ENCODE data around the gene MOSPD2.

The MOSPD2 gene

DNA sequence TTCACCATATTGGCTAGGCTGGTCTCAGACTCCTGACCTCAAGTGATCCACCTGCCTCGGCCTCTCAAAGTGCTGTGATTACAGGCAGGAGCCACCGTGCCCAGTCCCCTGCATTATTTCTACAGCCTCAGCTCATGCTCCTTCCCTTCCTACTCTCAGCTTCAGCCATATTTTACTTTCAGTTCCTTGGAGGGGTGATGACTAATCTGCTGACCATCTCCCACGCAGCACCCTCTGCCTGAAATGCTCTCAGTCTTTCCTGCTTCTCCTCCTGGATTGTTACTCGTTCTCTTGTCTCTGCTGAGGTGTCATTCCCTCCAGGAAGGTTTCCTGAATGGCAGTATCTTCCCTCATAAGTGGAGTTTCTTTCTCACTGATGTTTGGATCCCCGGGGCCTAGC lies 63.3 kb downstream of the MOSPD2 start:
- H3K9me2 ChIP-seq (replicated peaks; ENCODE audit: insufficient read depth, low read length) = no peaks in the 10 kb centered on the region
- DNase-seq = no peak
- H3K4me2 ChIP-seq (ENCODE audit: low read depth, low read length) = no peak overlapping the region
- no peak overlapping the region for H3K4me3 ChIP-seq (ENCODE audit: low read length)
- no peak overlapping the region for H3K9ac ChIP-seq (ENCODE audit: low read length)
- H3K36me3 ChIP-seq (replicated peaks; ENCODE audit: insufficient read depth, low read length) = no peaks in the 10 kb centered on the region
- no peaks in the 10 kb centered on the region for H3K4me1 ChIP-seq (ENCODE audit: low read length)
- TF ChIP-seq EZH2phosphoT487 (IDR thresholded peaks at IDR 0.05; ENCODE audit: low read length) (no peak), EZH2 (optimal IDR thresholded peaks at IDR 0.05; ENCODE audit: low read depth, low read length) (no peak)
- H3F3A ChIP-seq (ENCODE audit: insufficient read depth, low read length) = no peaks in the 10 kb centered on the region
- H3K27ac ChIP-seq (ENCODE audit: low read length) = no peak overlapping the region
- no peaks in the 10 kb centered on the region for H3K79me2 ChIP-seq (ENCODE audit: low read length)
- no peaks in the 10 kb centered on the region for H4K20me1 ChIP-seq (ENCODE audit: insufficient read depth, low read length)
- H3K27me3 ChIP-seq (replicated peaks; ENCODE audit: insufficient read depth, low read length) = no peaks in the 10 kb centered on the region
- no peaks in the 10 kb centered on the region for H3K9me3 ChIP-seq (replicated peaks; ENCODE audit: insufficient read depth, low read length)
- no peak overlapping the region for H2AFZ ChIP-seq (ENCODE audit: low read length)

- no peak overlapping the region for H3K9ac ChIP-seq (ENCODE audit: low read length)
- H3K9me3 ChIP-seq (replicated peaks; ENCODE audit: insufficient read depth, low read length) = no peaks in the 10 kb centered on the region
- H3K9me2 ChIP-seq (replicated peaks; ENCODE audit: insufficient read depth, low read length) = no peaks in the 10 kb centered on the region
- no peaks in the 10 kb centered on the region for H4K20me1 ChIP-seq (ENCODE audit: insufficient read depth, low read length)
- H2AFZ ChIP-seq (ENCODE audit: low read length) = no peak overlapping the region
- no peaks in the 10 kb centered on the region for H3K36me3 ChIP-seq (replicated peaks; ENCODE audit: insufficient read depth, low read length)
- no peak for TF ChIP-seq EZH2 (optimal IDR thresholded peaks at IDR 0.05; ENCODE audit: low read depth, low read length)
- TF ChIP-seq CTCF (IDR thresholded peaks at IDR 0.05; ENCODE audit: low read length) = no peak
- no peak for TF ChIP-seq EZH2phosphoT487 (IDR thresholded peaks at IDR 0.05; ENCODE audit: low read length)
- no peak overlapping the region for H3K4me3 ChIP-seq (ENCODE audit: low read length)
- H3K27ac ChIP-seq (ENCODE audit: low read length) = no peak overlapping the region
- H3K4me1 ChIP-seq (ENCODE audit: low read length) = no peaks in the 10 kb centered on the region
- no peak for DNase-seq
- no peaks in the 10 kb centered on the region for H3F3A ChIP-seq (ENCODE audit: insufficient read depth, low read length)
- H3K27me3 ChIP-seq (replicated peaks; ENCODE audit: insufficient read depth, low read length) = no peaks in the 10 kb centered on the region
- no peak overlapping the region for H3K4me2 ChIP-seq (ENCODE audit: low read depth, low read length)
- H3K79me2 ChIP-seq (ENCODE audit: low read length) = no peaks in the 10 kb centered on the region
Measured at GRCh38 chrX:14939644-14940043, 66.4 kb downstream of the MOSPD2 start.

- Histone ChIP-seq H3K36me3 (replicated peaks; ENCODE audit: insufficient read depth, low read length) (no peaks in the 10 kb centered on the region), H3K4me1 (ENCODE audit: low read length) (no peaks in the 10 kb centered on the region), H3K9ac (ENCODE audit: low read length) (no peak overlapping the region), H3K27me3 (replicated peaks; ENCODE audit: insufficient read depth, low read length) (no peaks in the 10 kb centered on the region), H3K9me3 (replicated peaks; ENCODE audit: insufficient read depth, low read length) (no peaks in the 10 kb centered on the region), H3K4me3 (ENCODE audit: low read length) (no peak overlapping the region), H3K9me2 (replicated peaks; ENCODE audit: insufficient read depth, low read length) (no peaks in the 10 kb centered on the region), H3K79me2 (ENCODE audit: low read length) (no peaks in the 10 kb centered on the region), H3K4me2 (ENCODE audit: low read depth, low read length) (no peak overlapping the region), H3F3A (ENCODE audit: insufficient read depth, low read length) (no peaks in the 10 kb centered on the region), H4K20me1 (ENCODE audit: insufficient read depth, low read length) (no peaks in the 10 kb centered on the region), H2AFZ (ENCODE audit: low read length) (no peak overlapping the region), H3K27ac (ENCODE audit: low read length) (no peak overlapping the region)
- DNase-seq = no peak
- TF ChIP-seq EZH2 (optimal IDR thresholded peaks at IDR 0.05; ENCODE audit: low read depth, low read length) (no peak), EZH2phosphoT487 (IDR thresholded peaks at IDR 0.05; ENCODE audit: low read length) (no peak), CTCF (IDR thresholded peaks at IDR 0.05; ENCODE audit: low read length) (no peak)
Measured at GRCh38 chrX:14941301-14941700, 68.1 kb downstream of the MOSPD2 start.

DNA sequence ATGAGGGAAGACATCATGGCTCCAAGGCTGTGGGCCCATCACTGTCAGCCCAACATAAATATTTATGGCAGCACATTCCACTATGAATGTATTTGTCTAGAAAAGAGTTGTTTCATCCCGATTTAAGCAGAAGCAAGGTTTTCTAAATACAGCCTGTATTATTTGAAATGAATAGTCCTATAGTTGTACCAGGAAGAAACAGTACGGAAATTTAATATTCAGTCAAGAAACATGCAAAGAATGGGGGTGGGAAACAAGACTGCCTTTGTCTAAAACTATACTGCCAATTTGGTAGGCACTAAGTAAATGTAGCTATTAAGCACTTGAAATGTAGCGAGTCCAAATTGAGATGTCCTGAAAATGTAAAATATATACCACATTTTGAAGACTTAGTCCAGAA lies 69.1 kb downstream of the MOSPD2 start:
- Histone ChIP-seq H2AFZ (ENCODE audit: low read length) (no peak overlapping the region), H3K4me3 (ENCODE audit: low read length) (no peak overlapping the region), H3F3A (ENCODE audit: insufficient read depth, low read length) (no peaks in the 10 kb centered on the region), H3K9me2 (replicated peaks; ENCODE audit: insufficient read depth, low read length) (no peaks in the 10 kb centered on the region), H3K27ac (ENCODE audit: low read length) (no peak overlapping the region), H3K4me1 (ENCODE audit: low read length) (no peaks in the 10 kb centered on the region), H4K20me1 (ENCODE audit: insufficient read depth, low read length) (no peaks in the 10 kb centered on the region), H3K9ac (ENCODE audit: low read length) (no peak overlapping the region), H3K36me3 (replicated peaks; ENCODE audit: insufficient read depth, low read length) (no peaks in the 10 kb centered on the region), H3K27me3 (replicated peaks; ENCODE audit: insufficient read depth, low read length) (no peaks in the 10 kb centered on the region), H3K4me2 (ENCODE audit: low read depth, low read length) (no peak overlapping the region), H3K79me2 (ENCODE audit: low read length) (no peaks in the 10 kb centered on the region), H3K9me3 (replicated peaks; ENCODE audit: insufficient read depth, low read length) (no peaks in the 10 kb centered on the region)
- no peak for TF ChIP-seq EZH2 (optimal IDR thresholded peaks at IDR 0.05; ENCODE audit: low read depth, low read length)
- DNase-seq = no peak

Data from MM.1S (cell line).